Effector CD4-positive, alpha-beta T cell (primary cell): ENCODE data around the gene HEXIM1.

ENCODE experiments used
- DNase-seq: peaks from one replicate; pipeline ENCODE4 v3.0.0-alpha.2; 2020
- total RNA-seq: gene quantifications from one replicate; lab custom pipeline; 2026; lab: John Stamatoyannopoulos, UW

HEXIM1 gene
- total RNA-seq: 402 reads per million, percentile 97 among the genes with 10 or more reads in this experiment

- DNase-seq: peak; percentile 99
Observed at GRCh38 chr17:45148183-45149036, at the start of gene HEXIM1. TSS of gene HEXIM1 (plus strand) at chr17:45148475. CDS start at chr17:45149191, 716 bp downstream.

- peak; percentile 72 for DNase-seq
Observed at GRCh38 chr17:45098869-45099616, 49.2 kb upstream of the HEXIM1 start.

GRCh38 chr17:45101546-45101882 is 46.8 kb upstream of the HEXIM1 start:
- DNase-seq: no peak

GRCh38 chr17:45101883-45102811 is 46.1 kb upstream of the HEXIM1 start:
- no peak for DNase-seq

- DNase-seq: no peak
Observed at GRCh38 chr17:45102856-45103255, 45.4 kb upstream of the HEXIM1 start.

- no peak for DNase-seq
Observed at GRCh38 chr17:45103269-45103795, 44.9 kb upstream of the HEXIM1 start.

GRCh38 chr17:45104029-45104428 is 44.2 kb upstream of the HEXIM1 start:
- no peak for DNase-seq

GRCh38 chr17:45104497-45104896 is 43.8 kb upstream of the HEXIM1 start:
- DNase-seq: no peak

- DNase-seq: no peak
Observed at GRCh38 chr17:45104907-45105624, 43.2 kb upstream of the HEXIM1 start.

- no peak for DNase-seq
Observed at GRCh38 chr17:45106096-45106495, 42.2 kb upstream of the HEXIM1 start.

- no peak for DNase-seq
Observed at GRCh38 chr17:45106582-45106981, 41.7 kb upstream of the HEXIM1 start.

GRCh38 chr17:45107293-45108010 is 40.8 kb upstream of the HEXIM1 start:
- no peak for DNase-seq

- DNase-seq: no peak
Observed at GRCh38 chr17:45108051-45108450, 40.2 kb upstream of the HEXIM1 start.

GRCh38 chr17:45108595-45109521 is 39.4 kb upstream of the HEXIM1 start:
- DNase-seq: no peak

GRCh38 chr17:45110676-45111611 is 37.3 kb upstream of the HEXIM1 start:
- DNase-seq: no peak

GRCh38 chr17:45111850-45112249 is 36.4 kb upstream of the HEXIM1 start:
- no peak for DNase-seq

- DNase-seq: no peak
Observed at GRCh38 chr17:45112559-45113423, 35.5 kb upstream of the HEXIM1 start.

GRCh38 chr17:45113424-45113754 is 34.9 kb upstream of the HEXIM1 start:
- no peak for DNase-seq
